ENCODE results near the gene ARHGAP15.

DNA sequence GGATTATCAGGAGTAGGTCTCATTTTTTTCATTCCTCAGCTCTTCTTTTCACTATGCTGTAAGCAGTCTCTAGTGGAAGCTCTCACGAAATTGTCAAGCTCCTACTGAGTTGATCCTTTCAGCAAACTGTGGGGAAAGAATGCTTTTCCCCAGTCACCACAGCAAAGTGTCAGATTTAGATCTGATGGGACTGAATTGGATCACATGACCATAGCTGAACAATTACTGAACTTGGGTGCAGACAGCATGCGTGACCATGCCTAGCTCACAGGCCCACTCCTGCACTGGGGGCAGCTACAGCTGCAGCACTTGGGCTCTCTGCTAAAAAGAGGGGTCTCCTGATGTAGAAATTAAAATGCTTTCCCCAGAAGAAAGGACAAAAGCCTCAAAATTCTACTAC, 3.1 kb downstream of the ARHGAP15 start:
- no peak for TF ChIP-seq POLR2A (IDR thresholded peaks at IDR 0.05; ENCODE audit: low read length)
- TF ChIP-seq, protein P1, sequence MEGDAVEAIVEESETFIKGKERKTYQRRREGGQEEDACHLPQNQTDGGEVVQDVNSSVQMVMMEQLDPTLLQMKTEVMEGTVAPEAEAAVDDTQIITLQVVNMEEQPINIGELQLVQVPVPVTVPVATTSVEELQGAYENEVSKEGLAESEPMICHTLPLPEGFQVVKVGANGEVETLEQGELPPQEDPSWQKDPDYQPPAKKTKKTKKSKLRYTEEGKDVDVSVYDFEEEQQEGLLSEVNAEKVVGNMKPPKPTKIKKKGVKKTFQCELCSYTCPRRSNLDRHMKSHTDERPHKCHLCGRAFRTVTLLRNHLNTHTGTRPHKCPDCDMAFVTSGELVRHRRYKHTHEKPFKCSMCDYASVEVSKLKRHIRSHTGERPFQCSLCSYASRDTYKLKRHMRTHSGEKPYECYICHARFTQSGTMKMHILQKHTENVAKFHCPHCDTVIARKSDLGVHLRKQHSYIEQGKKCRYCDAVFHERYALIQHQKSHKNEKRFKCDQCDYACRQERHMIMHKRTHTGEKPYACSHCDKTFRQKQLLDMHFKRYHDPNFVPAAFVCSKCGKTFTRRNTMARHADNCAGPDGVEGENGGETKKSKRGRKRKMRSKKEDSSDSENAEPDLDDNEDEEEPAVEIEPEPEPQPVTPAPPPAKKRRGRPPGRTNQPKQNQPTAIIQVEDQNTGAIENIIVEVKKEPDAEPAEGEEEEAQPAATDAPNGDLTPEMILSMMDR (IDR thresholded peaks at IDR 0.05), result no peak
- no peak for TF ChIP-seq ZNF302 (CRISPR knock-in tag; IDR thresholded peaks at IDR 0.05)
- no peak for TF ChIP-seq MYC (IDR thresholded peaks at IDR 0.05; ENCODE audit: borderline replicate concordance, low read length)
- no peak for TF ChIP-seq CHD2 (IDR thresholded peaks at IDR 0.05; ENCODE audit: low read length, partially characterized antibody)
- TF ChIP-seq CEBPB (IDR thresholded peaks at IDR 0.05), result no peak
- TF ChIP-seq RFX5 (IDR thresholded peaks at IDR 0.05), result no peak
- TF ChIP-seq, protein P2, sequence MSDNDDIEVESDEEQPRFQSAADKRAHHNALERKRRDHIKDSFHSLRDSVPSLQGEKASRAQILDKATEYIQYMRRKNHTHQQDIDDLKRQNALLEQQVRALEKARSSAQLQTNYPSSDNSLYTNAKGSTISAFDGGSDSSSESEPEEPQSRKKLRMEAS (IDR thresholded peaks at IDR 0.05), result no peak
- TF ChIP-seq, protein P3, sequence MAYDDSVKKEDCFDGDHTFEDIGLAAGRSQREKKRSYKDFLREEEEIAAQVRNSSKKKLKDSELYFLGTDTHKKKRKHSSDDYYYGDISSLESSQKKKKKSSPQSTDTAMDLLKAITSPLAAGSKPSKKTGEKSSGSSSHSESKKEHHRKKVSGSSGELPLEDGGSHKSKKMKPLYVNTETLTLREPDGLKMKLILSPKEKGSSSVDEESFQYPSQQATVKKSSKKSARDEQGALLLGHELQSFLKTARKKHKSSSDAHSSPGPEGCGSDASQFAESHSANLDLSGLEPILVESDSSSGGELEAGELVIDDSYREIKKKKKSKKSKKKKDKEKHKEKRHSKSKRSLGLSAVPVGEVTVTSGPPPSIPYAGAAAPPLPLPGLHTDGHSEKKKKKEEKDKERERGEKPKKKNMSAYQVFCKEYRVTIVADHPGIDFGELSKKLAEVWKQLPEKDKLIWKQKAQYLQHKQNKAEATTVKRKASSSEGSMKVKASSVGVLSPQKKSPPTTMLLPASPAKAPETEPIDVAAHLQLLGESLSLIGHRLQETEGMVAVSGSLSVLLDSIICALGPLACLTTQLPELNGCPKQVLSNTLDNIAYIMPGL (CRISPR knock-in tag; IDR thresholded peaks at IDR 0.05; ENCODE audit: borderline replicate concordance), result no peak
- no peak for TF ChIP-seq HDAC2 (IDR thresholded peaks at IDR 0.05)
- no peak for TF ChIP-seq RCOR1 (IDR thresholded peaks at IDR 0.05; ENCODE audit: low read depth, low read length)

Data from A549 (cell line).